Liver (tissue), 9 donors: ENCODE measurements around the gene DNM3. TPM values are rescaled to one million over a fixed set of nuclear protein-coding genes. Genes with fewer than 3 reads are reported as not detected.

Experiments
- DNase-seq: peaks from one replicate; pipeline ENCODE4 v3.0.0-alpha.2; 2017; ENCODE audit warnings: low spot score
- H3K27ac ChIP-seq, 2 donors: one replicate each; pipeline ENCODE4 v1.7.0; 2013; ENCODE audit warnings: inconsistent platforms in 2 of 2, low read length in 2 of 2, control low read depth in 1 of 2, low read depth in 1 of 2, mild to moderate bottlenecking in 1 of 2
- H3K27me3 ChIP-seq, 4 donors: one replicate each; pipeline versions ENCODE4 v1.6.1 to v1.7.0; 2013; ENCODE audit warnings: low read length in 3 of 4, inconsistent platforms in 1 of 4, mild to moderate bottlenecking in 1 of 4, moderate library complexity in 1 of 4; ENCODE audit not compliant: control insufficient read depth in 4 of 4, insufficient read depth in 4 of 4
- H3K36me3 ChIP-seq, 4 donors: one replicate each; pipeline versions ENCODE4 v1.6.1 to v1.7.0; 2013; ENCODE audit warnings: low read length in 3 of 4, mild to moderate bottlenecking in 3 of 4, low read depth in 1 of 4, moderate library complexity in 1 of 4; ENCODE audit not compliant: control insufficient read depth in 4 of 4, insufficient read depth in 3 of 4
- H3K4me1 ChIP-seq, 4 donors: one replicate each; pipeline versions ENCODE4 v1.6.1 to v1.7.0; 2013; ENCODE audit warnings: low read length in 3 of 4, mild to moderate bottlenecking in 3 of 4, moderate library complexity in 1 of 4; ENCODE audit not compliant: control insufficient read depth in 4 of 4, insufficient read depth in 4 of 4
- H3K4me3 ChIP-seq, 3 donors: one replicate each; pipeline versions ENCODE4 v1.6.1 to v1.7.0; 2013; ENCODE audit warnings: low read length in 3 of 3, control low read depth in 1 of 3, low read depth in 1 of 3, mild to moderate bottlenecking in 1 of 3
- H3K9ac ChIP-seq, 2 donors: one replicate each; pipeline ENCODE4 v1.7.0; 2013; ENCODE audit warnings: low read length in 2 of 2, mild to moderate bottlenecking in 2 of 2, moderate library complexity in 2 of 2, control low read depth in 1 of 2, low read depth in 1 of 2
- H3K9me3 ChIP-seq, 4 donors: one replicate each; pipeline versions ENCODE4 v1.6.1 to v1.7.0; 2013; ENCODE audit warnings: low read length in 3 of 4; ENCODE audit not compliant: control insufficient read depth in 4 of 4
- EGR1 ChIP-seq, 2 donors: IDR thresholded peaks; 2 replicates each; pipeline ENCODE4 v1.6.1; 2016 to 2018; ENCODE audit warnings: antibody characterized with exemption in 2 of 2, low read depth in 2 of 2
- FOXA2 ChIP-seq: IDR thresholded peaks from 2 replicates; pipeline ENCODE4 v1.6.1; 2016; ENCODE audit warnings: antibody characterized with exemption
- GABPA ChIP-seq, 2 donors: IDR thresholded peaks in 1 of 2; conservative IDR thresholded peaks in 1 of 2; 2 replicates each; pipeline ENCODE4 v1.6.1; 2016; ENCODE audit warnings: antibody characterized with exemption in 2 of 2, mild to moderate bottlenecking in 1 of 2, moderate library complexity in 1 of 2
- HNF4A ChIP-seq, 2 donors: conservative IDR thresholded peaks; 2 replicates each; pipeline ENCODE4 v1.6.1; 2016; ENCODE audit warnings: antibody characterized with exemption in 2 of 2, mild to moderate bottlenecking in 2 of 2
- HNF4G ChIP-seq: IDR thresholded peaks from 2 replicates; pipeline ENCODE4 v1.6.1; 2016; ENCODE audit warnings: antibody characterized with exemption
- JUND ChIP-seq, 2 donors: IDR thresholded peaks; 2 replicates each; pipeline ENCODE4 v1.6.1; 2016; ENCODE audit warnings: antibody characterized with exemption in 2 of 2
- MAX ChIP-seq: IDR thresholded peaks from 2 replicates; pipeline ENCODE4 v1.6.1; 2016; ENCODE audit warnings: antibody characterized with exemption
- NR2F2 ChIP-seq: IDR thresholded peaks from 2 replicates; pipeline ENCODE4 v1.6.1; 2016; ENCODE audit warnings: antibody characterized with exemption
- RAD21 ChIP-seq, 2 donors: IDR thresholded peaks; 2 replicates each; pipeline ENCODE4 v1.6.1; 2016; ENCODE audit warnings: antibody characterized with exemption in 2 of 2, mild to moderate bottlenecking in 2 of 2
- REST ChIP-seq: IDR thresholded peaks from 2 replicates; pipeline ENCODE4 v1.6.1; 2016; ENCODE audit warnings: antibody characterized with exemption, mild to moderate bottlenecking
- SP1 ChIP-seq: IDR thresholded peaks from 2 replicates; pipeline ENCODE4 v1.6.1; 2018; ENCODE audit warnings: antibody characterized with exemption, mild to moderate bottlenecking
- TAF1 ChIP-seq: conservative IDR thresholded peaks from 2 replicates; pipeline ENCODE4 v1.6.1; 2016; ENCODE audit warnings: antibody characterized with exemption, mild to moderate bottlenecking
- YY1 ChIP-seq: IDR thresholded peaks from 2 replicates; pipeline ENCODE4 v1.6.1; 2016; ENCODE audit warnings: antibody characterized with exemption, mild to moderate bottlenecking
- ZBTB33 ChIP-seq: IDR thresholded peaks from 2 replicates; pipeline ENCODE4 v1.6.1; 2016; ENCODE audit warnings: antibody characterized with exemption
- WGBS: extraction: QIAGEN DNeasy Blood & Tissue Kit; methylation state at CpG from one replicate; pipeline ENCODE4 v1.1.7; 2013; 5-methylcytosine and 5-hydroxymethylcytosine counted together
- polyA plus RNA-seq, 2 donors: library from polyadenylated mRNA; stranded (reverse) in 1 of 2; unstranded in 1 of 2; fragments of 200-250 nt in 1 of 2; fragments of >200 nt in 1 of 2; fragmentation: Nextera tagmentation in 1 of 2; extraction: Ambion mirVana in 1 of 2; gene quantifications; one replicate each; pipeline versions ENCODE4 v1.2.1 to v1.2.3, GENCODE V29; 2013 to 2015
- total RNA-seq, 2 donors: library from RNA; depleted of rRNA; stranded (reverse); fragments of >200 nt; gene quantifications; one replicate each; pipeline ENCODE4 v1.2.3, GENCODE V29; 2014
- TF ChIP-seq, protein P1 (sequence below): IDR thresholded peaks from 2 replicates; pipeline ENCODE4 v1.6.1; 2016; ENCODE audit warnings: antibody characterized with exemption
- TF ChIP-seq, protein P2 (sequence below): fragments of 150-350 bp; IDR thresholded peaks from 2 replicates; pipeline ENCODE4 v1.5.1; 2017; ENCODE audit warnings: improper control_type of control experiment, low read depth, low read length; ENCODE audit not compliant: missing input control
- donor health status: healthy.
- donor health status: healthy.
- donor health status: healthy.
- donor health status: healthy.
- donor health status: healthy.

Gene DNM3
- total and polyA plus RNA-seq, 4 donors = 0.08 to 3.2 (median 1.0) TPM

- no peaks in the 10 kb centered on the region for H3K4me1 ChIP-seq
- H3K4me3 ChIP-seq = no peak overlapping the region
- H3K9me3 ChIP-seq = no peaks in the 10 kb centered on the region
- no peak overlapping the region for H3K27ac ChIP-seq
- H3K36me3 ChIP-seq = no peaks in the 10 kb centered on the region
- TF ChIP-seq GABPA (IDR thresholded peaks at IDR 0.05 in 1 of 2, conservative IDR thresholded peaks at IDR 0.05 in 1 of 2) = no peak
- TF ChIP-seq HNF4G = no peak
- TF ChIP-seq NR2F2 = no peak
- TF ChIP-seq JUND (IDR thresholded peaks at IDR 0.05) = no peak
- no peak for TF ChIP-seq TAF1
- TF ChIP-seq RAD21 (IDR thresholded peaks at IDR 0.05) = no peak
- TF ChIP-seq EGR1 (IDR thresholded peaks at IDR 0.05; ENCODE audit: low read depth in 2 of 2) = no peak
- TF ChIP-seq, protein P1, sequence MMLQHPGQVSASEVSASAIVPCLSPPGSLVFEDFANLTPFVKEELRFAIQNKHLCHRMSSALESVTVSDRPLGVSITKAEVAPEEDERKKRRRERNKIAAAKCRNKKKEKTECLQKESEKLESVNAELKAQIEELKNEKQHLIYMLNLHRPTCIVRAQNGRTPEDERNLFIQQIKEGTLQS = no peak
- TF ChIP-seq MAX = no peak
- no peak for TF ChIP-seq REST
- TF ChIP-seq, protein P2, sequence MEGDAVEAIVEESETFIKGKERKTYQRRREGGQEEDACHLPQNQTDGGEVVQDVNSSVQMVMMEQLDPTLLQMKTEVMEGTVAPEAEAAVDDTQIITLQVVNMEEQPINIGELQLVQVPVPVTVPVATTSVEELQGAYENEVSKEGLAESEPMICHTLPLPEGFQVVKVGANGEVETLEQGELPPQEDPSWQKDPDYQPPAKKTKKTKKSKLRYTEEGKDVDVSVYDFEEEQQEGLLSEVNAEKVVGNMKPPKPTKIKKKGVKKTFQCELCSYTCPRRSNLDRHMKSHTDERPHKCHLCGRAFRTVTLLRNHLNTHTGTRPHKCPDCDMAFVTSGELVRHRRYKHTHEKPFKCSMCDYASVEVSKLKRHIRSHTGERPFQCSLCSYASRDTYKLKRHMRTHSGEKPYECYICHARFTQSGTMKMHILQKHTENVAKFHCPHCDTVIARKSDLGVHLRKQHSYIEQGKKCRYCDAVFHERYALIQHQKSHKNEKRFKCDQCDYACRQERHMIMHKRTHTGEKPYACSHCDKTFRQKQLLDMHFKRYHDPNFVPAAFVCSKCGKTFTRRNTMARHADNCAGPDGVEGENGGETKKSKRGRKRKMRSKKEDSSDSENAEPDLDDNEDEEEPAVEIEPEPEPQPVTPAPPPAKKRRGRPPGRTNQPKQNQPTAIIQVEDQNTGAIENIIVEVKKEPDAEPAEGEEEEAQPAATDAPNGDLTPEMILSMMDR = no peak
- no peak for TF ChIP-seq HNF4A (conservative IDR thresholded peaks at IDR 0.05)
- TF ChIP-seq ZBTB33 = no peak
- no peak for TF ChIP-seq YY1
- no peak for TF ChIP-seq SP1
- no peaks in the 10 kb centered on the region for H3K27me3 ChIP-seq
- DNase-seq = no peak
- no peak overlapping the region for H3K9ac ChIP-seq
Observed at GRCh38 chr1:172335377-172335776, 494.1 kb downstream of the DNM3 start.

GRCh38 chr1:172338295-172338735 lies 497.0 kb downstream of the DNM3 start:
- no peak overlapping the region for H3K9ac ChIP-seq
- 75% methylated on average over 4 of the region's 4 CpGs for WGBS
- no peaks in the 10 kb centered on the region for H3K9me3 ChIP-seq
- TF ChIP-seq MAX (no peak), RAD21 (IDR thresholded peaks at IDR 0.05) (no peak), JUND (IDR thresholded peaks at IDR 0.05) (no peak), HNF4G (no peak), YY1 (no peak), HNF4A (conservative IDR thresholded peaks at IDR 0.05) (no peak), GABPA (IDR thresholded peaks at IDR 0.05 in 1 of 2, conservative IDR thresholded peaks at IDR 0.05 in 1 of 2) (no peak), FOXA2 (no peak)
- H3K4me1 ChIP-seq = peaks cover 0 to 1% (median 0%) of the 10 kb centered on the region in 4 donors
- no peaks in the 10 kb centered on the region for H3K27me3 ChIP-seq
- H3K27ac ChIP-seq = no peak overlapping the region
- no peaks in the 10 kb centered on the region for H3K36me3 ChIP-seq
- no peak overlapping the region for H3K4me3 ChIP-seq
- DNase-seq = no peak
